Activated CD8-positive, alpha-beta T cell treated with anti-CD3 and anti-CD28 coated beads, Interleukin-2, amount 10 ng/mL, durations not matched to agents 7 days and 5 days (primary cell): Measurements from ENCODE around the gene ZBTB3. TPM values are rescaled to one million over a fixed set of nuclear protein-coding genes. Genes with fewer than 3 reads are reported as not detected.
"Not testable (repeated sequence)": the region's sequence is repeated elsewhere in the genome, so short reads cannot be mapped to it uniquely, and the experiment has no call there.

Experiments
- ATAC-seq: fragments of 150-1000 bp; cut with Tn5 transposase; one replicate; pipeline ENCODE4 v1.10.0; 2021; ENCODE audit warnings: moderate library complexity
- CTCF ChIA-PET: fragments of 350-600 bp; sonication (Branson Sonifier 250); formaldehyde crosslinking; loops from one replicate; lab custom pipeline; 2021; ENCODE audit warnings: antibody characterized with exemption; lab: Charles Lee
- POLR2A ChIA-PET: fragments of 350-600 bp; sonication (Branson Sonifier 250); formaldehyde crosslinking; loops from one replicate; lab custom pipeline; 2021; ENCODE audit warnings: antibody characterized with exemption; lab: Charles Lee
- DNase-seq: peaks from one replicate; pipeline ENCODE4 v3.0.0-alpha.2; 2020
- H3K27ac Mint-ChIP-seq: one replicate; pipeline ENCODE4 v1.8.0; 2021; ENCODE audit warnings: mild to moderate bottlenecking, mixed read lengths
- H3K27me3 Mint-ChIP-seq: one replicate; pipeline ENCODE4 v1.8.0; 2021; ENCODE audit warnings: low read depth, mixed read lengths
- H3K36me3 Mint-ChIP-seq: one replicate; pipeline ENCODE4 v1.8.0; 2021; ENCODE audit warnings: low read depth, mixed read lengths
- H3K4me1 Mint-ChIP-seq: one replicate; pipeline ENCODE4 v1.8.0; 2021; ENCODE audit warnings: low read depth, mixed read lengths
- H3K4me3 Mint-ChIP-seq: one replicate; pipeline ENCODE4 v1.8.0; 2021; ENCODE audit warnings: mild to moderate bottlenecking, mixed read lengths
- H3K9me3 Mint-ChIP-seq: one replicate; pipeline ENCODE4 v1.8.0; 2022; ENCODE audit warnings: mixed read lengths; ENCODE audit not compliant: insufficient read depth
- total RNA-seq, 2 experiments: library from RNA; stranded (reverse); gene quantifications; one replicate each; pipeline ENCODE4 v1.2.3, GENCODE V29; 2021

ZBTB3 gene
- total RNA-seq, 2 experiments from 2014 or later: 12.4 to 12.8 TPM

GRCh38 chr11:62760867-62761227 is 6.9 kb upstream of the ZBTB3 start:
- CTCF ChIA-PET: interaction anchor here (0.8 to 2.9 kb wide), 7 partner anchors 10 to 121 kb away, joined by 3 to 29 read pairs (median 6); partner anchors contain the start of genes C11orf98, CSKMT, HNRNPUL2 and TAF6L
- H3K27me3 Mint-ChIP-seq: not testable (repeated sequence)
- H3K27ac Mint-ChIP-seq: peak overlapping the region; percentile 84

GRCh38 chr11:62757846-62758788 is 4.2 kb upstream of the ZBTB3 start:
- Mint-ChIP-seq H3K36me3 (peaks cover 5% of the 10 kb centered on the region), H3K9me3 (no peaks in the 10 kb centered on the region), H3K4me3 (no peak overlapping the region), H3K4me1 (peaks cover 24% of the 10 kb centered on the region), H3K27me3 (no peaks in the 10 kb centered on the region), H3K27ac (no peak overlapping the region)
- DNase-seq (no peak), ATAC-seq (no peak)
- ChIA-PET POLR2A (interaction anchor here (0.6 to 2.2 kb wide), 4 partner anchors 20 to 83 kb away, joined by 3 to 9 read pairs (median 3); partner anchors contain the start of genes BSCL2, GNG3 and STX5), CTCF (interaction anchor here (0.9 to 2.3 kb wide), 4 partner anchors 11 to 77 kb away, joined by 3 to 10 read pairs (median 4); no protein-coding TSS in a partner anchor)

More at GRCh38 chr11:62760867-62761227, 6.9 kb upstream of the ZBTB3 start:
- not testable (repeated sequence) for H3K36me3 Mint-ChIP-seq, DNase-seq, H3K9me3 Mint-ChIP-seq, ATAC-seq
- H3K4me1 Mint-ChIP-seq: peaks cover 17% of the 10 kb centered on the region
- POLR2A ChIA-PET: interaction anchor here (1.0 to 3.3 kb wide), 9 partner anchors 8 to 120 kb away, joined by 3 to 32 read pairs (median 15); partner anchors contain the start of genes C11orf98, CSKMT, HNRNPUL2 and SLC3A2
- peak overlapping the region; percentile 83 for H3K4me3 Mint-ChIP-seq

GRCh38 chr11:62755086-62755615 is 1.2 kb upstream of the ZBTB3 start:
- ChIA-PET CTCF (interaction anchor here (2.2 to 3.8 kb wide), 3 partner anchors 13 to 32 kb away, joined by 14 to 47 read pairs (median 22); partner anchors contain the start of genes TMEM179B and TTC9C), POLR2A (interaction anchor here (1.3 to 4.8 kb wide), 5 partner anchors 14 to 100 kb away, joined by 3 to 48 read pairs (median 14); partner anchors contain the start of gene TMEM179B)
- peak overlapping the region; percentile 10 for H3K27ac Mint-ChIP-seq

GRCh38 chr11:62752994-62753735 is 795 bp downstream of the ZBTB3 start:
- DNase-seq: peak; percentile 26
- Mint-ChIP-seq H3K4me1 (peaks cover 34% of the 10 kb centered on the region), H3K36me3 (peaks cover 16% of the 10 kb centered on the region), H3K27me3 (no peaks in the 10 kb centered on the region), H3K9me3 (no peaks in the 10 kb centered on the region), H3K4me3 (peak overlapping the region; percentile 94), H3K27ac (peak overlapping the region; percentile 97)
- ATAC-seq: no peak
- POLR2A ChIA-PET: interaction anchor here (0.6 to 4.8 kb wide), 30 partner anchors 9 to 325 kb away, joined by 3 to 48 read pairs (median 5); partner anchors contain the start of genes C11orf98, CSKMT, HNRNPUL2 and LBHD1
- CTCF ChIA-PET: interaction anchor here (0.7 to 3.8 kb wide), 25 partner anchors 9 to 1236 kb away, joined by 3 to 47 read pairs (median 4); partner anchors contain the start of genes HNRNPUL2, POLR2G, TAF6L and TMEM179B

More at GRCh38 chr11:62755086-62755615, 1.2 kb upstream of the ZBTB3 start:
- Mint-ChIP-seq H3K36me3 (peaks cover 7% of the 10 kb centered on the region), H3K27me3 (no peaks in the 10 kb centered on the region), H3K9me3 (no peaks in the 10 kb centered on the region), H3K4me1 (peaks cover 22% of the 10 kb centered on the region), H3K4me3 (peak overlapping the region; percentile 94)
- DNase-seq: no peak
- no peak for ATAC-seq

DNA sequence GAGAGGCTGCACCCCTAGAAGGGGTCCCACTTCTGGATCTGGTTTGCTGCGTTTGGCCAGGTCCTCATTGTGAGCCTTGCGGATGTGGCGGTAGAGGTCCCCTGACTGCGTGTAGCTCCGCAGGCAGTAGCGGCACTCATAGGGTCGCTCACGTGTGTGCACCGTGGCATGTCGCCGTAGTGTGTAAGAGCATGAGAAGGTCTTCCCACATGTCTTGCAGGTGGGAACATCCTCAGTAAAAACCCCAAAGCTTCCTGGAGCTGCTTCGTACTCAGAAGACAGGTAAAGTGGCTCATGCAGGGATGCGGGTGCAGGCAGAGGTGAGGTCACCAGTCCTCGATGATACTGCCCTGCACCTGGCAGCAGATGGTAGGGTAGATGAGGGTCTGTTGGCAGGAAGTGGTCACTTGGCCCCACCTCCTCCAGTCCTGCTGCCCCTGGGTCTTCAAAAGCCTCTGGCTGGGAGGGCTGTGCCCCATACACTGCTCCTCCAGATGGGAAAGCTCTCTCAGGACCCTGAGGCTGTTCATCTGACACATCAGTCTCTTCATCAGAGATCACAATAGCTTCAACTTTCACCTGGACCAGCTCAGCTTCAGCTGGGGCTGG is 1.7 kb downstream of the ZBTB3 start:
- H3K4me3 Mint-ChIP-seq: peak overlapping the region; percentile 2
- ATAC-seq (no peak), DNase-seq (no peak)
- peaks cover 37% of the 10 kb centered on the region for H3K4me1 Mint-ChIP-seq
- ChIA-PET CTCF (interaction anchor here (0.7 to 3.8 kb wide), 5 partner anchors 10 to 360 kb away, joined by 3 to 47 read pairs (median 5); partner anchors contain the start of genes POLR2G and TMEM179B), POLR2A (interaction anchor here (0.6 to 4.8 kb wide), 7 partner anchors 10 to 129 kb away, joined by 3 to 48 read pairs (median 16); partner anchors contain the start of genes HNRNPUL2, POLR2G, SLC3A2 and TAF6L)
- no peaks in the 10 kb centered on the region for H3K27me3 Mint-ChIP-seq
- peaks cover 16% of the 10 kb centered on the region for H3K36me3 Mint-ChIP-seq
- no peak overlapping the region for H3K27ac Mint-ChIP-seq
- no peaks in the 10 kb centered on the region for H3K9me3 Mint-ChIP-seq

- H3K27ac Mint-ChIP-seq, ATAC-seq, H3K27me3 Mint-ChIP-seq, H3K9me3 Mint-ChIP-seq, DNase-seq, CTCF ChIA-PET, POLR2A ChIA-PET, H3K4me3 Mint-ChIP-seq: not testable (repeated sequence)
- peaks cover 37% of the 10 kb centered on the region for H3K4me1 Mint-ChIP-seq
- H3K36me3 Mint-ChIP-seq: peaks cover 16% of the 10 kb centered on the region
Observed at GRCh38 chr11:62749931-62750330, 4.0 kb downstream of the ZBTB3 start.

GRCh38 chr11:62747475-62748160 is 6.3 kb downstream of the ZBTB3 start:
- H3K4me3 Mint-ChIP-seq: no peak overlapping the region
- ATAC-seq (no peak), DNase-seq (no peak)
- ChIA-PET CTCF (interaction anchor here (1.1 kb wide), 1 partner anchor 40 kb away, joined by 4 read pairs; the partner anchor contains the start of gene TMEM179B), POLR2A (interaction anchor here (0.6 to 1.7 kb wide), 3 partner anchors 15 to 94 kb away, joined by 4 to 6 read pairs (median 4); partner anchors contain the start of gene STX5)
- no peaks in the 10 kb centered on the region for H3K9me3 Mint-ChIP-seq
- peaks cover 12% of the 10 kb centered on the region for H3K36me3 Mint-ChIP-seq
- no peaks in the 10 kb centered on the region for H3K27me3 Mint-ChIP-seq
- H3K27ac Mint-ChIP-seq: no peak overlapping the region
- peaks cover 24% of the 10 kb centered on the region for H3K4me1 Mint-ChIP-seq

DNA sequence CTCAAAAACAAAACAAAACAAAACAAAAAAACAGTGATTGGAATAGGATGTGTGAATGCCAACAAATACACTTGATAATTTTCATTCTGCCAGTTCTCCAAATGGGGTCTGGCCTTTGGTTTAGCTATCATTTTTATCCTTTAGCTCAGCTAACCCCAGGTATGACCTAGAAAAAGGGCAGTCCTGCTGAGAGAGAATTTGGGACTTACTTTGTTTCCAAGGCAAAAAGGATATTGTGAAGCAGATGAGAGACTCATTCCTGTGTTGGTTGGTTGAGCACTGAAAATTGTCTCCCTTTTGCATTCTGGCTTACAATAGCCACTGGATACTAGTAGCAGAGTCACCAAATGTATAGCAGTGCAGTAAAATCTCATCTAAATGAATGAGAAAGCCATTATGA is 16.8 kb downstream of the ZBTB3 start:
- Mint-ChIP-seq H3K4me1 (peaks cover 6% of the 10 kb centered on the region), H3K4me3 (no peak overlapping the region), H3K27ac (no peak overlapping the region), H3K36me3 (peaks cover 40% of the 10 kb centered on the region), H3K9me3 (no peaks in the 10 kb centered on the region), H3K27me3 (no peaks in the 10 kb centered on the region)
- POLR2A ChIA-PET: interaction anchor here (0.7 to 1.9 kb wide), 5 partner anchors 17 to 104 kb away, joined by 3 to 6 read pairs (median 3); partner anchors contain the start of genes TMEM179B, WDR74 and ZBTB3
- ATAC-seq (no peak), DNase-seq (no peak)
- CTCF ChIA-PET: interaction anchor here (0.7 to 1.4 kb wide), 3 partner anchors 17 to 50 kb away, joined by 3 read pairs; partner anchors contain the start of genes TMEM179B and ZBTB3

GRCh38 chr11:62732830-62733229 is 21.1 kb downstream of the ZBTB3 start:
- Mint-ChIP-seq H3K4me3 (no peak overlapping the region), H3K9me3 (no peaks in the 10 kb centered on the region), H3K27me3 (no peaks in the 10 kb centered on the region), H3K27ac (peak overlapping the region; percentile 43), H3K4me1 (peaks cover 22% of the 10 kb centered on the region), H3K36me3 (peaks cover 34% of the 10 kb centered on the region)
- ATAC-seq (no peak), DNase-seq (no peak)
- ChIA-PET CTCF (interaction anchor here (1.2 kb wide), 1 partner anchor 53 kb away, joined by 4 read pairs; no protein-coding TSS in a partner anchor), POLR2A (no interaction called here)
